Liver (tissue), 3 donors: ENCODE data around the gene FAM120C.

Experiments
- CTCF ChIP-seq: fragments of 150-350 bp; IDR thresholded peaks from 2 replicates; pipeline ENCODE4 v1.5.1; 2017; ENCODE audit warnings: improper control_type of control experiment, low read depth, low read length; ENCODE audit not compliant: missing input control
- EGR1 ChIP-seq, 2 donors: IDR thresholded peaks; 2 replicates each; pipeline ENCODE4 v1.6.1; 2016 to 2018; ENCODE audit warnings: antibody characterized with exemption in 2 of 2, low read depth in 2 of 2
- FOXA1 ChIP-seq: IDR thresholded peaks from 2 replicates; pipeline ENCODE4 v1.6.1; 2016; ENCODE audit warnings: antibody characterized with exemption
- GABPA ChIP-seq, 2 donors: IDR thresholded peaks in 1 of 2; conservative IDR thresholded peaks in 1 of 2; 2 replicates each; pipeline ENCODE4 v1.6.1; 2016; ENCODE audit warnings: antibody characterized with exemption in 2 of 2, mild to moderate bottlenecking in 1 of 2, moderate library complexity in 1 of 2
- MAX ChIP-seq: IDR thresholded peaks from 2 replicates; pipeline ENCODE4 v1.6.1; 2016; ENCODE audit warnings: antibody characterized with exemption
- RAD21 ChIP-seq, 2 donors: IDR thresholded peaks; 2 replicates each; pipeline ENCODE4 v1.6.1; 2016; ENCODE audit warnings: antibody characterized with exemption in 2 of 2, mild to moderate bottlenecking in 2 of 2
- REST ChIP-seq: IDR thresholded peaks from 2 replicates; pipeline ENCODE4 v1.6.1; 2016; ENCODE audit warnings: antibody characterized with exemption, mild to moderate bottlenecking
- RXRA ChIP-seq, 2 donors: IDR thresholded peaks; 2 replicates each; pipeline ENCODE4 v1.6.1; 2017 to 2018; ENCODE audit warnings: antibody characterized with exemption in 2 of 2, mild to moderate bottlenecking in 1 of 2
- SP1 ChIP-seq: IDR thresholded peaks from 2 replicates; pipeline ENCODE4 v1.6.1; 2018; ENCODE audit warnings: antibody characterized with exemption, mild to moderate bottlenecking
- TAF1 ChIP-seq: conservative IDR thresholded peaks from 2 replicates; pipeline ENCODE4 v1.6.1; 2016; ENCODE audit warnings: antibody characterized with exemption, mild to moderate bottlenecking
- YY1 ChIP-seq: IDR thresholded peaks from 2 replicates; pipeline ENCODE4 v1.6.1; 2016; ENCODE audit warnings: antibody characterized with exemption, mild to moderate bottlenecking
- TF ChIP-seq, protein P1 (sequence below): IDR thresholded peaks from 2 replicates; pipeline ENCODE4 v1.6.1; 2016; ENCODE audit warnings: antibody characterized with exemption
- TF ChIP-seq, protein P2 (sequence below): IDR thresholded peaks from 2 replicates; pipeline ENCODE4 v1.6.1; 2016; ENCODE audit warnings: antibody characterized with exemption
- donor health status: healthy.
- donor health status: healthy.

DNA sequence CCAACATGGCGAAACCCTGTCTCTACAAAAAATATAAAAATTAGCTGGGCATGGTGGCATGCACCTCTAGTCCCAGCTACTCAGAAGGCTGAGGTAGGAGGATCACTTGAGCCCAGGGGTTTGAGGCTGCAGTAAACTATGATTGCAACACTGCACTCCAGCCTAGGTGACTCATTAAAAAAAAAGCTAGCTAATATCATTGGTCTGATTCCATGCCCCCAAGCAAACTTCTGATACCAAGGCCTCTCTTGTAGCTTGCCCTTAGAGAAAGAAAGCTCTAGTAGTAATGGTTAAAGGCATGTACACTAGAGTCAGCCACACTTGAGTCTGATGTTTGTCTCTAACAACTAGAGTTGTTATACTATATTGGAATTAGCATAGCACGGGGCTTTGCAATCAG is 106.2 kb downstream of the FAM120C start:
- TF ChIP-seq CTCF (no peak), FOXA1 (no peak), TAF1 (no peak), REST (no peak), GABPA (IDR thresholded peaks at IDR 0.05 in 1 of 2, conservative IDR thresholded peaks at IDR 0.05 in 1 of 2) (no peak), SP1 (no peak), MAX (no peak), RAD21 (IDR thresholded peaks at IDR 0.05) (no peak), EGR1 (IDR thresholded peaks at IDR 0.05; ENCODE audit: low read depth in 2 of 2) (no peak), RXRA (IDR thresholded peaks at IDR 0.05) (no peak), YY1 (no peak)
- TF ChIP-seq, protein P1, sequence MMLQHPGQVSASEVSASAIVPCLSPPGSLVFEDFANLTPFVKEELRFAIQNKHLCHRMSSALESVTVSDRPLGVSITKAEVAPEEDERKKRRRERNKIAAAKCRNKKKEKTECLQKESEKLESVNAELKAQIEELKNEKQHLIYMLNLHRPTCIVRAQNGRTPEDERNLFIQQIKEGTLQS, result no peak
- TF ChIP-seq, protein P2, sequence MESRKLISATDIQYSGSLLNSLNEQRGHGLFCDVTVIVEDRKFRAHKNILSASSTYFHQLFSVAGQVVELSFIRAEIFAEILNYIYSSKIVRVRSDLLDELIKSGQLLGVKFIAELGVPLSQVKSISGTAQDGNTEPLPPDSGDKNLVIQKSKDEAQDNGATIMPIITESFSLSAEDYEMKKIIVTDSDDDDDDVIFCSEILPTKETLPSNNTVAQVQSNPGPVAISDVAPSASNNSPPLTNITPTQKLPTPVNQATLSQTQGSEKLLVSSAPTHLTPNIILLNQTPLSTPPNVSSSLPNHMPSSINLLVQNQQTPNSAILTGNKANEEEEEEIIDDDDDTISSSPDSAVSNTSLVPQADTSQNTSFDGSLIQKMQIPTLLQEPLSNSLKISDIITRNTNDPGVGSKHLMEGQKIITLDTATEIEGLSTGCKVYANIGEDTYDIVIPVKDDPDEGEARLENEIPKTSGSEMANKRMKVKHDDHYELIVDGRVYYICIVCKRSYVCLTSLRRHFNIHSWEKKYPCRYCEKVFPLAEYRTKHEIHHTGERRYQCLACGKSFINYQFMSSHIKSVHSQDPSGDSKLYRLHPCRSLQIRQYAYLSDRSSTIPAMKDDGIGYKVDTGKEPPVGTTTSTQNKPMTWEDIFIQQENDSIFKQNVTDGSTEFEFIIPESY, result no peak
